Inferior parietal cortex (tissue), 1 donor: ENCODE results near the gene KRT16.
"Not testable (repeated sequence)": the region's sequence is repeated elsewhere in the genome, so short reads cannot be mapped to it uniquely, and the experiment has no call there.

Experiments used
- DNase-seq: peaks from one replicate; pipeline ENCODE4 v3.0.0-alpha.2; 2016; ENCODE audit errors: extremely low spot score

KRT16 gene

GRCh38 chr17:41615454-41615853 is 2.9 kb upstream of the KRT16 start:
- no peak for DNase-seq

GRCh38 chr17:41614767-41615166 is 2.2 kb upstream of the KRT16 start:
- DNase-seq = not testable (repeated sequence)

- no peak for DNase-seq
Measured at GRCh38 chr17:41614098-41614497, 1.5 kb upstream of the KRT16 start.

DNA sequence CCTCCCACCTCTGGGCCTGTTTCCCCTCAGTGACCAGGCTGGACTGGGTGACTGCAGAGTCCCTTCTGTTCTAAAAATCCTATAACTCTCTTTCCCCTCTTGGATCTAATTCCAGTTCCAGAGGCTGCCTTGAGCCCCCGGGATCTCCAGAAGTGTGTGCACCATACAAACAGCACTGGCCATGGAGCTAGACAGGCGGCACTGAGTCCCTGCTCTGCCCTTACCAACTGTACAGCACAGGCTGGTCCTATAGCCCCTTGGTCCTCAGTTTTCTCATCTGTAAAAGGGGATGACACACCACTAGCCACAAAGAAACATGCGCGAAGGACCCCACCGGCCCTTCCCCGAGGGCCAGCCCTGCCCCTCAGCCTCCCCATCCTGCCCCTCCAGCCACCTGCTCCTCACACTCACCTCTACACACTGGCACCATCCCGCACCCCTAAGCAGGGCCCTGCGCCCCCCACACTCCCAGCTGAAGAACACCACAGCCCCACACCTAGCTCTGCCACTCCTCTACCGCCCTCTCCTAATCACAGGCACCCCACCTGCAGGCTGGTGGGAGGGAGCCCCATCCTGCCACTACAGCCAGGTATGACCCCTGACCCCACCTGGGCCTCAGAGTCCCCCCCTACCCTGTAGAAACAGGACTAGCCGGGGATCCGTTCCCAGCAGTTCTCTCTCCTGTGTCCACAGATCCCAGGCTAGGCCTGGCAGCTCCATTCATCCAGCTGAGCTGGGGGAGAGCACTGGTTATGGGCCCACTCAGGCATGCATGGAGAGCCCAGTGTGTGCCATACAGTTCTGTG is 913 bp upstream of the KRT16 start:
- no peak for DNase-seq

DNA sequence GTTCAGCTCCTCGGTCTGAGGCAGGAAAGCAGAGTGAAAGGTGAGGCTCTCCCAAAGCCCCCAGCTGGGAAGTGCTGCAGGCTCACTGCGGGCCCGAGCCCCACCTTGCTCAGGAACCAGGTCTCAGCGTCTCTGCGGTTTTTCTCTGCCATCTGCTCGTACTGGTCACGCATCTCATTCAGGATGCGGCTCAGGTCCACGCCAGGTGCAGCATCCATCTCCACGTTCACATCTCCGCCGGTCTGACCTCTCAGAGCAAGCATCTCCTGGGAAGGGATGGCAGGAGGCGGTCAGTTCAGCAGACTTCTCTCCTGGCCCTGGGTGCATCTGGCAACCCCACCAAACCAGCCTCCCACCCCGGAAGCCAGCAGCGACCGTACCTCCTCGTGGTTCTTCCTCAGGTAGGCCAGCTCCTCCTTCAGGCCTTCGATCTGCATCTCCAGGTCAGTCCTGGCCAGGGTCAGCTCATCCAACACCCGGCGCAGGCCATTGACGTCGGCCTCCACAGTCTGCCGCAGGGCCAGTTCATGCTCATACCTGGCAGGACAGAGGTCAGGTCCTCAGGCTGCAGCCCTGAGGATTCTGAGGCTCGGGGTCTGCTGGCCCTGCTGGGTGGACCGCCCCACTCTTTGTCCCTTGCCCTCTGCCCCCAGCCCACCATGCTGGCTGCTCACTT is 1.5 kb downstream of the KRT16 start:
- no peak for DNase-seq

DNA sequence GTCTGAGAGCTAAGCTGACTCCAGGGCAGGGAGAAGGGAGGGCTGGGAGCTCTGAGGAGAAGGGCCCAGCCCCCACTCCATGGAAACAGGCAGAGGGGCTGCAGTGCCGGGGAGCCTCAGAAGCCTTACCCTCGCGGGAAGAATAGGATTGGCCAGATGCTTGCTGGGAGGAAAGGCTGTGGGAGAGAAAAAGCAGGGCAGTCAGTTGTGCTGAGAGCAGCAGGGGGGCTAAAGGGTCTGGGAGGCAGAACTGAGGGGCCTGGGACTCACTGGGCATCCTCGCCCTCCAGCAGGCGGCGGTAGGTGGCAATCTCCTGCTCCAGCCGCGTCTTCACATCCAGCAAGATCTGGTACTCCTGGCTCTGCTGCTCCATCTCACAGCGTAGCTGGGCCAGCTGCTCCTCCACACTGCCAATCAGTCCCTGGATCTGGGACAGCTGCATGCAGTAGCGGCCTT is 2.5 kb downstream of the KRT16 start:
- not testable (repeated sequence) for DNase-seq

DNA sequence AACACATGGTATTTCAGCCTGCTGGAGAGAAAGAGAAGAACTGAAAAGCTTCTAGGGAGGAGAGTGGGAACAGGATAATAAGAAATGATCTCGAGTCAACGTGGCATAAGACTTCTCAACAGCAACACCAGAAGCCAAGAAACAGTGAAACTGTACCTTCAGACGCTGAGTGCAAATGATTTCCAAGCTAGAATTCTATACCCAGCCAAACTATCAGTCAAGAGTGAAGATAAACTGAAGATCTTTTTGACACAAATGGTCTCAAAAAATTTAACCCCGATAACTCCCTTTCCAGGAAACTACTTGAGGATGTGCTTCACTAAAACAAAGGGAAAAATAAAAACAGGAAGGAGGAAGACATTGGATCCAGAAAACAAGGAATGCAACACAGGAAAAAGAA is 5.6 kb downstream of the KRT16 start:
- not testable (repeated sequence) for DNase-seq

GRCh38 chr17:41602524-41602923 is 10.0 kb downstream of the KRT16 start:
- DNase-seq = no peak

DNA sequence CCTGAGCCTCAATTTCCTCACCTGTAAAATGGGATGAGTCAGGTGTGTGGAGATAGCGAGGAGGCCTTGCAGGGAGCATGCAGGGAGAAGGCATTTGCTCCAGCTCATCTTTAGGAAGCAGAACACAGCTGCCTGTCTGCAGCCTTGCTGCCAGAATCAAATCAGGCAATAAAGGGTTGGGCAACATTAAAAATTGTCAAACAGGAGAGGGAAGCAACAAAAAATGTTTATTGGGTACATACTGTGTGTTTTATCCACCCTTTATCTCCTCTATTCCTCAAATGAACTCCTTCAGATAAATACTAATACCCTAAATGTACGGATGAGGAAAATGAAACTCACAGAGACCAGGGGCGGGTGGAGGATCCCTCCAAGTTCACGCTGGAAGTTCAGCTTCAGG is 12.2 kb downstream of the KRT16 start:
- no peak for DNase-seq

GRCh38 chr17:41599680-41600079 is 12.9 kb downstream of the KRT16 start:
- DNase-seq = no peak

DNA sequence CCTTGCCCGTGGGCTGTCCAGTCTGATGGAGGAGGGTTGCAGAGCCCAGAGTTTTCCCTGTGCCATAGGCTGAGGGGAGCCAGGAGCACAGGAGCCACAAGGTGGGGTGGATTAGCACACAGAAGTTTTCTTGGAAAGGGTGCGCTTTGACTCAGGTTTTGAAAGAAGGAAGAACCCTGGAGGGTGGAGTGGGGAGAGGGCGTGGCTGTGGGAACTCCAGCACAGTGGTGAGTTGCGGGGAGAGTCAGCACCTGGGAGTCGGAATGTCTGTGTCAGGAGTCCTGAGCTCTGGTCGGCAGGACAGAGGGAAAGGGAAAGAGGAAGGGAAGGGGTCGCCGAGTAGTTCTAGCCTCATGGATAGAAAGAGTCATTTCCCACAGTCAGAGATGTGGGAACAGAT is 17.0 kb downstream of the KRT16 start:
- DNase-seq = no peak

DNA sequence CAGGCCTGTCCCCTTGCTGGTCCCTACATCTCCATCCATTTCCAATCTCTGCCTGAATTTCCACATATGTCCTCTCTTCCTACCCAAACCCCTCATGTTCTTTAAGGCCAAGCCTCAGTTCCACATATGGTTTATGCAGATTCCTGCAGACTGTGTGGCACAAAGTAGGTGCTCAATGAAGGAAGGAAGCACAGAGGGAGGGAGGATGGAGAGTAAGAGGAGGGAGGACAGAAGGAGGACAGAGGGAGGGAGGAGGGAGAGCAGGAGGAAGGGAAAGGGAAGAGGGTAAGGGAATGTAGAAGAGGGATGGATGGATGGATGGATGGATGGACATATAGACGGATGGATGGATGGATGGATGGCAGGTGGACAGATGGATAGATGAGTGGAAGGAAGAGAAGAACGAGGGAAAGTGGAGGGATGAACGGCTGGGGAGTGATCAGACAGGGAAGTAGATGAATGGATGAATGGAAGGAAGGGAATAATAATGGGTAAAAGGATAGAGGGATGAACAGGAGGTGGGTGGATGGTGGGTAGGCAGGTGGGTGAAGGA is 18.1 kb downstream of the KRT16 start:
- DNase-seq = no peak

DNA sequence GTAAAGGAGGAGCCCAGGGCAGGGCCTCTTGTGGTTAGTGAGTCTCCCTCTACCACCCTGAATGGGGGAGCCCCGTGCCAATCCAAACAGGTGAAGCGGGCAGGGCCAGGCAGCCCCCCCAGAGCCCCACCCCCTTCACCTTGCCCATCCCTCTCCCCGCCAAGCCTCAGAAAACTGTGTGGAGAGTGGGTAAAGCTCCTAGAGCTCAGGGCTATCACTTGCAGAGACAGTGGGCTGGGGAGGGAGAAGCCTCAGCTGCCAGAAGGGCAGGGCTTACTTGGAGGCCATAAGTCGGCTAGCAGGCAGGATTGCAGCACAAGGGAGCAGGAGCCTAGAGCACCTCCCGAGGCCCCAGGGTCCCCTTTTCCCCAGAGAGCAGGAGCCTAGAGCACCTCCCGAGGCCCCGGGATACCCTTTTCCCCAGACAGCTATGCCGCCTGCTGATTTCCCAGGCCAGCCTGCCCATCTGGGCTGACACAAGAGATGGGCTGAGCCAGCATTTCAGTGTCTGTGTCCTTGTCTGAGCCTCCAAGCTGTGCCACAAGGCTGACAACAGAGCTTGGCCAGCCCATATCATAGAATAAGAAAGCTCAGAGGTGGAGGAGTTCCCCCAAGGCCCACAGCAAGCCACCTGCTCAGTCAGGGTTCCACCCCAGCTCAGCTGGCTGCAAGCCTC is 19.1 kb downstream of the KRT16 start:
- no peak for DNase-seq

DNA sequence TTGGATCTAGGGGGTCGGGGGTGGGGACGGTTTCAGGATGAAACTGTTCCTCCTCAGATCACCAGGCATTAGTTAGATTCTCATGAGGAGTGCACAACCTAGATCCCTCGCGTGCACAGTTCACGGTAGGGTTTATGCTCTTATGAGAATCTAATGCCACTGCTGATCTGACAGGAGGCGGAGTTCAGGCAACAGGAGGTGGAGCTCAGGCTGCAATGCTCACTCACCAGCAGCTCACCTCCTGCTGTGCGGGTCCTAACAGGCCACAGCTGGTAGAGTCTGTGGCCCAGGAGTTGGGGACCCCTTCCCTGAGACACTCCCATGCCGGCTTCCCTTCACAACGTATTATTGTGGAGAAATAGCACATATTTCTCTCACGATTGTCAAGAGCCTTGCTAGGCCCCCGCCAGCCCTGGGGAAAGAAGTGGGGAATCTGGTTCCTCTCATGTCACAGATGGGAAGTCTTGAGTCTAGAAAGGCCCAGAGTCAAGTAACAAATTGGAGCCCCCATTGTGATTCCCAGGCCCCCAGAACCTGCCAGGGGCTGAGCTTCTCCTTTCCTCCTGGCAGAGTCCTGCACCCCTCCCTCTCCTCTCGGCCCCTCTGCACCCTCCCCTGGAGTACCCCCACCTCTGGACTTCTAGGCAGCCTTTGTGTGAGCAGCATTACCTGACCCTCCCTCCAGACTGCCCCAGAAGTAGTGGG is 19.8 kb downstream of the KRT16 start:
- DNase-seq = no peak

DNA sequence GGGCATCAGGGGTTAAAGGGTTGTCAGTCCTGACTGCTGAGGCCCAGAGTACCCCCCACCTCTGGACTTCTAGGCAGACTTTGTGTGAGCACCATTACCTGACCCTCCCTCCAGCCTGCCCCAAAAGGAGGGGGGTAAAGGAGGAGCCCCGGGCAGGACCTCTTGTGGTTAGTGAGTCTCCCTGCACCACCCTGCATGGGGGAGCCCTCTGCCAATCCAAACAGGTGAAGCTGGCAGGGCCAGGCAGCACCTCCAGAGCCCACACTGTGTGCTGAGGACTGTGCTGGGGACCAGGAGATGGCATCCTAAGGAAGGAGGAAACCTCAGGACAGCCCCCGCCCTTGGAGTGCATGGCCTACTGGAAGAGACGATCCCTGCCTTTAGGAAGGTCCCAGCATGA is 23.3 kb downstream of the KRT16 start:
- DNase-seq = no peak

DNA sequence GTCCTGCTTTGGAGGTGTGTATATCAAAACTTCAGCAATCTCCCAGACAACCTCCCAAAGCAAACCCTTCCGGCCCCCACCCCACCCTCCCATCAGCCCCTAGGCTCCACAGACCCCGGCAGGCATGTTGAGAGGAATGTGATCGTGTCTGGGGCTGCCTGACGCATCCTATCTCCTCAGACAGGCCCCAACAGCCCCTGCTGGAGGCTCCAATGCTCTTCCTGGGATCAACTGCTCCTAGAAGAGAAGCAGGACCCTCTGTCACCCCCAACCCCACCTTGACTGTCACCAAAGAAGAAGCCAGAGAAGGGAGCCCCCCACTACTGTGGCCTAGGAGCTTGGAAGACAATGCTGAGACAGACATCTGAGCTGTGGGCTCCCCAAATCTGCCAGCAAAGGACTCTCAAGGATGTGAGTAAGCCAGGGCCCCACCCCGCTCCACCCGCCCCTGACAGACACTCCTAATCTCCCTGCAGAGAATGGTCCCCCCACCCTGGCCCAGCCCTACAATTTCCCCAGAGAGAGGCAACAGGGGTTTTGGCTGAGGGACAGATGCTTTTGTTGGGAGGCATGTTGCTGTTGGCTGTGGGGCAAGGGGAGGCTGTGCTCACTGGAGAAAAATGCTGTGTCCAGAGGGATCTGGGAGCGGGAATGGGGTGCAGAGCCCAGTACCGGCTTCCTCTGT is 24.3 kb downstream of the KRT16 start:
- DNase-seq = no peak

GRCh38 chr17:41586863-41587495 is 25.6 kb downstream of the KRT16 start, which contains the start of gene KRT14:
TSS of gene KRT14 (minus strand) at chr17:41586895. CDS start at chr17:41586834, 61 bp downstream.
- no peak for DNase-seq

- no peak for DNase-seq
Measured at GRCh38 chr17:41585301-41586056, 27.1 kb downstream of the KRT16 start.

DNA sequence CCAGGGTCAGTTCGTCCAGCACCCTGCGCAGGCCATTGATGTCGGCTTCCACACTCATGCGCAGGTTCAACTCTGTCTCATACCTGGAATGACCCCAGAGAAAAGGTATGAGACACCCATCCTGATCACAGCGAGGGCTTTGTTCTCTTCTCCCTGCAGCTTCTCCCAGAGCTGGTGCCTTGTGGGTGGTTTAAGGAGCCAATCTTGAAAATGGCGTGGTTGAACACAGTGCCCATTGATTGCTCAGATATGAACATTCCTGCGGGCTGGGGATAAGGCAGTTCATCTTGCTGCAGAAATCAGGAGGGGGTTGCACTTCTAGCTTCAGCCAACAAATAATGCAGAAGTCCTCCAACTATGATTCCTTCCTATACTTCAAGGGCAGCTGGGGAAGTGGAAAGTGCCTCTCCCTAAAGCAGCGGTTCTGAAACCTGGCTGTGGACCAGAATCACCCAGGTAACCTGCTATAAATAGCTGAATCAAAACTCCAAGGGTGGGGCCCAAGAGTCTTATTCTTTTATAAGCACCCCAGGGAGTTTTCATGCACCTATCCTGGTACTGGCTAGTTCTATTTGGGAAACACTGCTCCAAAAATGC is 28.1 kb downstream of the KRT16 start:
- not testable (repeated sequence) for DNase-seq
